Stimulated activated naive CD8-positive, alpha-beta T cell treated with anti-CD3 and anti-CD28 coated beads, Interleukin-15, Interleukin-2, amounts not matched to agents 100 U/mL and 50 U/mL, for 24 hours (primary cell): Measurements from ENCODE around the gene CNDP2.
"Not testable (repeated sequence)": the region's sequence is repeated elsewhere in the genome, so short reads cannot be mapped to it uniquely, and the experiment has no call there.

Source experiments
- ATAC-seq: fragments of 150-1000 bp; cut with Tn5 transposase; one replicate; pipeline ENCODE4 v1.10.0; 2021
- DNase-seq: peaks from one replicate; pipeline ENCODE4 v3.0.0; 2021

Gene CNDP2

GRCh38 chr18:74500774-74501173, 4.6 kb downstream of the CNDP2 start:
- not testable (repeated sequence) for DNase-seq, ATAC-seq

- ATAC-seq (no peak), DNase-seq (no peak)
These were observed 5.2 kb downstream of the CNDP2 start for GRCh38 chr18:74501386-74501785.

DNA sequence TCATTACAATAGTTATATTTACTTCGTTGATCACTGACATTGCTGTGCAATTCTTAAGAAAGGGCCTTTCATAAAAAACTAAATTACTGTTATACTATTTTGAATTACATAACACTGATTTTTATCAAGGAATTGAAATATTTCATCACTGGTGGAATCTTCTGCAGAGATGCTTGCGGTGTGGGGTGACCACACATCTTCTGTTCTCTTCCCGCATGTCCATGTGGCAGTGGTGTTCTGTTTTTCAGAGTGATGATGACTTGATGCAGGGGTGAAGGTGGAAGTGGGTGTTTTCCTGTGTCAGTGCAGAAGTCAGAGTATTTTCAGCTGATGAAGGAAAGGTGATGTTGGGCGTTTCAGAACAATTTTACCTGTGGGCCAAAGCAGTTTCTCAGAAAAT, 7.0 kb downstream of the CNDP2 start:
- ATAC-seq: no peak
- no peak for DNase-seq

DNA sequence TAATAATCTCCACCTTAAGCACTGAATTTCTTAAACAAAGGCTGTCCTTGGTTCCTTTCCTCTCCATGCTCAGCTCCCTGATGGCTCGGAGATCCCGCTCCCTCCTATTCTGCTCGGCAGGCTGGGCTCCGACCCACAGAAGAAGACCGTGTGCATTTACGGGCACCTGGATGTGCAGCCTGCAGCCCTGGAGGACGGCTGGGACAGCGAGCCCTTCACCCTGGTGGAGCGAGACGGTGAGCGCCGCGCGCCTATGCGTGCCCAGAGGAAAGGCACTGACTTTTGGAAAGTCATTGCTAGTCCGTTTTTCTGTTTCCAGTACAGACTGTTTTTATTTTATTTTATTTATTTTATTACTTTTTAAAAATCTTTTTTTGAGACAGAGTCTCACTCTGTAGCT, 9.6 kb downstream of the CNDP2 start:
- no peak for ATAC-seq
- DNase-seq: no peak

GRCh38 chr18:74506448-74507084, 10.4 kb downstream of the CNDP2 start:
- ATAC-seq (no peak), DNase-seq (no peak)

DNA sequence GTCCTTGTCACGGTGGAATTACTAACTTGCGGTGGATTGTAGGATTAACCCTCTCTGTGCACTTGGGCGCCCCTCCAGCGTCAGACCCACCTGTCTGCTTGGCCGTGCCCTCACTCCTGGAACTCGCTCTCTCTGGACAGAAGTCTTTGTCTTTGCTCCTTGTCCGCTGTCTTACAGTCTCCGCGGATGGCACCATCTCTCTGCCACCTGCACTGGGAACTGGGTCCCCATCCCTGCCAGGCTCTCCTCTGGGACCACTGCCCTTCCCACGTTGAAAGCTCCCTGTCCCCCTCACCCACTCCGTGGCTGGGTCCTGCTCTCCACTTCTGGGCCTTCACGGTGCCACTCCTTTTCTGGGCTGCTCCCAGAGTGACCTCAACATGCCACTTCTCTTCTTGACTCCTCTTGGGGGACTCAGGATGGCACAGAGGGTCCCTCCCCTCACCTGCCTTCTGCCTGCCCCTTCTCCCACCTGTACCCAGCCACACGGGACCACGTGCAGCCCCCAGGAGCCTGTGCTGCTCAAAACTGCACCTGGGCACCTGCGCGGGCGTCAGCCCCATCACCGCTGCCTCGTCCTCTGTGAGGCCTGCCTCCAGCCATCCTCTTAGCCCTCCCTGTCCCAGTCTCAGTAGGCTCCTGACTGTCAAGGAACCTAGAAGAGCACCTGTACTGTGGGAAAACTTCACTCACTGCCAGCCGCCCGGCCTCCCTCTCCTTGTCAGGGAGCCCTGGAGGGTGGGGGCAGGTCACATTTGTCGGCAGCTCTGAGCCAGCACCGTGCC, 11.1 kb downstream of the CNDP2 start:
- DNase-seq (no peak), ATAC-seq (peak; percentile 28)

- no peak for ATAC-seq
These were observed 11.8 kb downstream of the CNDP2 start for GRCh38 chr18:74507927-74508326.

GRCh38 chr18:74508366-74508765, 12.2 kb downstream of the CNDP2 start:
- no peak for ATAC-seq
- DNase-seq: no peak

More at GRCh38 chr18:74507927-74508326, 11.8 kb downstream of the CNDP2 start:
- DNase-seq: no peak

DNA sequence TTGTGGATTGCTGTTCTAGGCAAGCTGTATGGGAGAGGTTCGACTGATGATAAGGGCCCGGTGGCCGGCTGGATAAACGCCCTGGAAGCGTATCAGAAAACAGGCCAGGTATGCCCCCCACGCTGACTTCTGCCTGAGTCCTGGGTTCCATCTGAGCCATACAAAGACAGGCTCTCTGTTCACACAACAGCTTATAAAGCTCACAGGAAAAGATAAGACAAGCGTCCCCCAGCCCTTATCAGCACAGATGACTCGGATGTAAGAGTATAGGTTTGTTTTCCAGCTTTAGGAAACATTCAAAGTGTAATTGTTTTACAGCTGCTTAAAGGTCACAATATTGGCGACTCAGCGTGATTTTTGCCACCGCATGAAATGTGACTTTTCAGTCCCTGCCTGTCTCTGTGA, 12.7 kb downstream of the CNDP2 start:
- ATAC-seq (no peak), DNase-seq (no peak)

GRCh38 chr18:74509856-74510769, 13.9 kb downstream of the CNDP2 start:
- no peak for ATAC-seq

GRCh38 chr18:74510770-74511095, 14.6 kb downstream of the CNDP2 start:
- DNase-seq (no peak), ATAC-seq (no peak)

More at GRCh38 chr18:74509856-74510769, 13.9 kb downstream of the CNDP2 start:
- no peak for DNase-seq

GRCh38 chr18:74511823-74512222, 15.7 kb downstream of the CNDP2 start:
- ATAC-seq: no peak
- no peak for DNase-seq

- ATAC-seq (no peak), DNase-seq (no peak)
These were observed 16.3 kb downstream of the CNDP2 start for GRCh38 chr18:74512321-74513053.

DNA sequence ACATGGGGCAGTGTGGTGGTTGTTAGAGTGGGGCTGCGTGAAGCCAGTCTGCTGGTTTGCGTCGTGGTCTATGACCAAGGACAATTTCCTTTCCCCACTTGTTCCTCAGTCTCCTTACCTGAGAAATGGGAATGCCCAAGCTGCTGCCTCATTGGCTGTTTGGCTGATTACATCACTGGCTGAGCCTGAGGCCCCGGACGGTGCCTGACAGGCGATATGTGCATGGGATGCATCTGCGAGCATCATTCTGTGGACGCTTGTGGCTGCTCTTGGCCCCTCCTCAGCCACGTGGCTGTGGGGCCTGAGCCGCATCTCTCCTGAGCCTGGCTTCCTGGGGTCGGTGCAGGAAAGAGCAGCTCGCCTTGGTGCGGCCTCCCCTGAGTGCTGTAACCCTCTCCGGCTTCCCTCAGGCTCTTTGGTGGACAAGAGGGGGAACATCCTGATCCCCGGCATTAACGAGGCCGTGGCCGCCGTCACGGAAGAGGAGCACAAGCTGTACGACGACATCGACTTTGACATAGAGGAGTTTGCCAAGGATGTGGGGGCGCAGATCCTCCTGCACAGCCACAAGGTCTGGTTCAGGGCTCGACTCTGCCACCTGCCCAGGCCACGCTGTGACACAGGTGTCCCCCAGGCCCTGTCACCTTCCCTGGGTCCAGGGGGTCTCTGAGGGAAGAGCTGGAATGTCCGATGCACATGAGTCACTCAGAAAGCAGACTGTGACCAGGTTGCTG, 17.2 kb downstream of the CNDP2 start:
- no peak for DNase-seq
- ATAC-seq: no peak

- DNase-seq: no peak
- no peak for ATAC-seq
These were observed 17.7 kb downstream of the CNDP2 start for GRCh38 chr18:74513883-74514205.

DNA sequence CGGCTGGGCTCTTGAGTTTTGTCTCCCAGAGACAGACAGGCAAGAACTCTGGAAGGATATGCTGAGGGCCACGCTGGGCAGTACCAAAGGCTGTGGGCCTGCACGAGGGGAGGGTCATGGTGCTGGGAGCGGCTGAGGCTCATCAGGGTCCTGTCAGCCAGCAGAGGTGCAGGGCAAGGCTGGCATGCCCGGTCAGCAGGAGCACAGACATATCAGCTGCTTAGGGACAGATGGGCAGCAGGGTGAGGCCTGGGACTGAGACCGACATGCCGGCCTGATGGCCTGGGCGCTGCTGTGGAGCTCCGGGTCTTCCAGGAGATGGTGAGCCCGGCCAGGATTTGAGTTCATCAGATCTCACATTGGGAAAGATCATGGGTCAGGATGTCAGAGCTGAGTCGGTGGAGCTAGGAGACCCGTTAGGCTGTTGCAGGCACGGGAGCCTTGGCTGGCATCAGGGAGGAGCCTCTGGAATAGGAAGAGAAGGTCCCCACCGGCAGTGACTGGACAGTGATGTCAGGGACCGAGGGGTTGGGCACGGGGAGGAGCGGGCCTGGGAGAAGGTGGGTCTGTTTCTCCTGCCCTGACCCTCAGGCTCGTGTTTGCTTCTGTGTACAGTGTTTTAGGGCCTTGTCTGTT, 18.8 kb downstream of the CNDP2 start:
- DNase-seq: no peak
- ATAC-seq: no peak

GRCh38 chr18:74515620-74516231, 19.6 kb downstream of the CNDP2 start:
- no peak for ATAC-seq
- no peak for DNase-seq

DNA sequence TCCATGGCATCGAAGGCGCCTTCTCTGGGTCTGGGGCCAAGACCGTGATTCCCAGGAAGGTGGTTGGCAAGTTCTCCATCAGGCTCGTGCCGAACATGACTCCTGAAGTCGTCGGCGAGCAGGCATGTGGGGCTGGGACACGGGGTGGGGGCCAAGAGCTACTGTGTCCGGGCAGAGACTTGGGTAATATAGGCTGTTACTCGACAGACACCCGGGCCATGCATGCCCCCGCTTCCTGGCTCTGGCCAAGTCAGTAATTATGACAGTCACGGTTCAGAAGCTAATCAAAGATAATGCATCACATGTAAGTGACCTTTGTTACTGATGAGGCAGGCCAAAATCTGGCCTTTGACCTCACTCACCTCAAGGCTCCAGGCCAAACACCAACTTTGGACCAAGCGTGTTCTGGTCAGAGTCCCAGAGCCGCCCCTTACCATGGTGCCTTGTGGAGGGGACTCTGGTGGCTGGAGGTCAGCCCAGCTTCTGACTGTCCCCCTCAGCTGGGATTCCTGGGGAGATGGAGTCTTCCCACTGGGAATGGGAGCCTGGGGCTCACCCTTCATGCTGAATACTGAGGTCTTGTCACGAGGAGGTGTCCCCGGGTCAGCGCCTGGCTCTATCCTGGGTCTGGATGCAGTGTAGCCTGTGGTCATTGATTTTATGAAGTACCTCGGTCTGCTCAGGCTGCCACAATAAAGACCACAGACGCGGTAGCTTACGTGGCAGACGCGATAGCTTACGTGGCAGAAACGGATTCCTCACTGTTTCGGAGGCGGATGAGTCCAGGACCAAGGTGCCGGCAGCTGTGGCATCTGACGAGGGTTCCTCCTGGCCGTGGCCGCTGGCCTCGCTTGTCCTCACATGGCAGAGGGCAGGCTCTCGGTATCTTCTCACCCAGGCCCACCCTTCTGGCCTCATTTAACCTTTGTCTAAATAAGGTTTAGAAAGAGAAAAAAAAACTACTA, 20.4 kb downstream of the CNDP2 start:
- no peak for ATAC-seq
- no peak for DNase-seq

DNA sequence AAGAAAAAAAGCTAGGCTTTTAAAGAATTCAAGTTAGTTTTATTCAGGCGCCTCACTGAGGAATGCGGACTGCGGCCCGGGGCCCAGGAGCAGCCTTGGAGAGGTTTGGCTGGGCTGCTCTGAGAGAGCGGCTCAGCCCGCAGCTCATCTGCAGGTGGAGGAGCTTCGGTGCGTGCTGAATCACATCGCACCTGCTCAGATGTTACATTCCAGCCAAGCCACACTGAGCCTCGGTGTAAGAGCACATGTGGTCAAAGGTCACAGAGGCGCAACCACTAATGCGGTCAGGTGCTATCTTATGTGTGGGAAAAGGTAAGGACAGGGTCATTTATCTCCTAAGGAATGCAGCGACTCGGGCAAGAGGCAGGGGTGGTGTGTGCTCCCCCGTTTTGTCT, 21.1 kb downstream of the CNDP2 start:
- DNase-seq: no peak
- ATAC-seq: no peak
